ENCODE measurements around the gene SKAP1.

The SKAP1 gene

GRCh38 chr17:48174833-48175523 lies 255.0 kb downstream of the SKAP1 start:
- DNase-seq (ENCODE audit: low read depth), result no peak

- DNase-seq (ENCODE audit: low read depth), result no peak
These were observed 256.6 kb downstream of the SKAP1 start for GRCh38 chr17:48173191-48173984.

- DNase-seq (ENCODE audit: low read depth), result no peak
These were observed 260.1 kb downstream of the SKAP1 start for GRCh38 chr17:48169926-48170325.

- no peak for DNase-seq (ENCODE audit: low read depth)
These were observed 266.2 kb downstream of the SKAP1 start for GRCh38 chr17:48163809-48164208.

- no peak for DNase-seq (ENCODE audit: low read depth)
These were observed 267.0 kb downstream of the SKAP1 start for GRCh38 chr17:48162946-48163506.

- no peak for DNase-seq (ENCODE audit: low read depth)
These were observed 267.6 kb downstream of the SKAP1 start for GRCh38 chr17:48162306-48162934.

- DNase-seq (ENCODE audit: low read depth), result no peak
These were observed 268.7 kb downstream of the SKAP1 start for GRCh38 chr17:48161127-48161905.

GRCh38 chr17:48160177-48161081 lies 269.6 kb downstream of the SKAP1 start:
- no peak for DNase-seq (ENCODE audit: low read depth)

- no peak for DNase-seq (ENCODE audit: low read depth)
These were observed 270.8 kb downstream of the SKAP1 start for GRCh38 chr17:48159232-48159631.

GRCh38 chr17:48155889-48156611 lies 274.0 kb downstream of the SKAP1 start:
- DNase-seq (ENCODE audit: low read depth), result no peak

- DNase-seq (ENCODE audit: low read depth), result no peak
These were observed 276.2 kb downstream of the SKAP1 start for GRCh38 chr17:48153691-48154358.

GRCh38 chr17:48152289-48152688 lies 277.7 kb downstream of the SKAP1 start:
- DNase-seq (ENCODE audit: low read depth), result no peak

GRCh38 chr17:48151220-48151619 lies 278.8 kb downstream of the SKAP1 start:
- no peak for DNase-seq (ENCODE audit: low read depth)

- DNase-seq (ENCODE audit: low read depth), result no peak
These were observed 279.4 kb downstream of the SKAP1 start for GRCh38 chr17:48150597-48151001.

GRCh38 chr17:48149787-48150463 lies 280.1 kb downstream of the SKAP1 start:
- DNase-seq (ENCODE audit: low read depth), result no peak

- no peak for DNase-seq (ENCODE audit: low read depth)
These were observed 280.9 kb downstream of the SKAP1 start for GRCh38 chr17:48148854-48149786.

- no peak for DNase-seq (ENCODE audit: low read depth)
These were observed 281.8 kb downstream of the SKAP1 start for GRCh38 chr17:48148029-48148770.
